ENCODE data around the gene CLCN1. TPM values are rescaled to one million over a fixed set of nuclear protein-coding genes. Genes with fewer than 3 reads are reported as not detected.
"Not testable (repeated sequence)": the region's sequence is repeated elsewhere in the genome, so short reads cannot be mapped to it uniquely, and the experiment has no call there.

CLCN1 gene
- total and polyA plus RNA-seq, 10 donors, result 0.06 to 0.54 (median 0.08) TPM; not detected in 3

GRCh38 chr7:143390104-143390772 is 74.3 kb downstream of the CLCN1 start:
- intact Hi-C loops (cut with DNase I; ENCODE audit: low total_unique reads), result no loop called here
- Histone ChIP-seq H3K27ac (peak overlapping the region in 3 of 8 donors; percentile 31 to 100 (median 38)), H3K36me3 (peaks cover 3 to 74% (median 56%) of the 10 kb centered on the region in 6 donors), H3K4me1 (peaks cover 11 to 100% (median 65%) of the 10 kb centered on the region in 6 donors), H3K9me3 (no peaks in the 10 kb centered on the region), H3K27me3 (replicated peaks in 1 of 7) (no peaks in the 10 kb centered on the region), H3K4me3 (no peak overlapping the region)
- 89 to 96% (median 93%) methylated on average over 4 to 10 of the region's 10 CpGs for WGBS, 5 donors
- TF ChIP-seq POLR2AphosphoS5 (IDR thresholded peaks at IDR 0.05) (peak in 1 of 3 donors; percentile 17), POLR2A (IDR thresholded peaks at IDR 0.05) (no peak)
- no peak for DNase-seq

- intact Hi-C loops (cut with DNase I; ENCODE audit: low total_unique reads), result no loop called here
- Histone ChIP-seq H3K4me3 (no peak overlapping the region), H3K4me1 (peaks cover 11 to 100% (median 64%) of the 10 kb centered on the region in 6 donors), H3K36me3 (peaks cover 3 to 74% (median 56%) of the 10 kb centered on the region in 6 donors), H3K9me3 (no peaks in the 10 kb centered on the region), H3K27me3 (replicated peaks in 1 of 7) (no peaks in the 10 kb centered on the region), H3K27ac (peak overlapping the region in 5 of 8 donors; percentile 31 to 75 (median 54))
- no peak for DNase-seq
- no peak for TF ChIP-seq POLR2A (IDR thresholded peaks at IDR 0.05)
- TF ChIP-seq POLR2AphosphoS5 (IDR thresholded peaks at IDR 0.05), result peak in 1 of 3 donors; percentile 62
- no peak for TF ChIP-seq CTCF (IDR thresholded peaks at IDR 0.05 in 8 of 11, conservative IDR thresholded peaks at IDR 0.05 in 3 of 11)
- WGBS, 5 donors, result 86 to 96% (median 90%) methylated on average over 9 of the region's 9 CpGs
Measured at GRCh38 chr7:143390773-143391317, 74.9 kb downstream of the CLCN1 start.

GRCh38 chr7:143391462-143392404 is 75.8 kb downstream of the CLCN1 start:
- no peak for DNase-seq
- Histone ChIP-seq H3K9me3 (no peaks in the 10 kb centered on the region), H3K27me3 (replicated peaks in 1 of 7) (no peaks in the 10 kb centered on the region), H3K4me1 (peaks cover 4 to 96% (median 56%) of the 10 kb centered on the region in 6 donors), H3K27ac (peak overlapping the region; percentile 17 to 75 (median 52)), H3K36me3 (peaks cover 3 to 71% (median 58%) of the 10 kb centered on the region in 6 donors), H3K4me3 (no peak overlapping the region)
- intact Hi-C loops (cut with DNase I; ENCODE audit: low total_unique reads), result no loop called here
- peak; percentile 63 to 78 (median 69) for TF ChIP-seq POLR2AphosphoS5 (IDR thresholded peaks at IDR 0.05)
- no peak for TF ChIP-seq CTCF (IDR thresholded peaks at IDR 0.05 in 8 of 11, conservative IDR thresholded peaks at IDR 0.05 in 3 of 11)
- TF ChIP-seq POLR2A (IDR thresholded peaks at IDR 0.05), result no peak
- 73 to 78% (median 74%) methylated on average over 22 to 24 of the region's 24 CpGs for WGBS, 5 donors

- DNase-seq; H3K9me3 ChIP-seq; H3K4me3 ChIP-seq; H3K27me3 ChIP-seq (replicated peaks in 1 of 7); intact Hi-C loops (cut with DNase I; ENCODE audit: low total_unique reads): not testable (repeated sequence)
- Histone ChIP-seq H3K36me3 (peaks cover 3 to 64% (median 54%) of the 10 kb centered on the region in 6 donors), H3K4me1 (peaks cover 4 to 89% (median 51%) of the 10 kb centered on the region in 6 donors), H3K27ac (peak overlapping the region in 5 of 8 donors; percentile 31 to 75 (median 59))
- WGBS, 5 donors, result 87 to 97% (median 96%) methylated on average over 8 of the region's 8 CpGs
Measured at GRCh38 chr7:143392427-143392826, 76.5 kb downstream of the CLCN1 start.
